ENCODE measurements around the gene SLC14A1.

Gene SLC14A1

DNA sequence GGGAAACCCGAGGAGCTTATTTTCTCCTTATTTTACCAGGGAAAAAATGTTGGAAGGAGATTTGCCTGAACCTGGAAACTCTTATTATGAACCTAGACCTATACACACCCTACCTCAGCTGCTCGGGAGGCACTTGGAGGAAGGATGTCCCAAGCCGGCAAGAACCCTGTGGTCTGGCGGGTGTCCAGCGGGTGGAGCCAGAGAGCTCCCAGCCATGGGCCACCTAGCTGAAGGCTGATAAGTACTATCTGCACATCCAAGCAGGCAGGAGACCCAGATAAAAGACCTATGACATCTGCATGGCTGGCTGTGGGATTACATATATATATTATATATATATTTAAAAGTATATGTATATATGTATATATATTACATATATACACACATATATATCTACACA lies 1.1 kb upstream of the SLC14A1 start:
- DNase-seq (ENCODE audit: low read depth in 2 of 2), result peak; percentile 13 to 51

- no peak for DNase-seq (ENCODE audit: low read depth in 2 of 2)
Measured at GRCh38 chr18:45724601-45725000, 620 bp downstream of the SLC14A1 start.

DNA sequence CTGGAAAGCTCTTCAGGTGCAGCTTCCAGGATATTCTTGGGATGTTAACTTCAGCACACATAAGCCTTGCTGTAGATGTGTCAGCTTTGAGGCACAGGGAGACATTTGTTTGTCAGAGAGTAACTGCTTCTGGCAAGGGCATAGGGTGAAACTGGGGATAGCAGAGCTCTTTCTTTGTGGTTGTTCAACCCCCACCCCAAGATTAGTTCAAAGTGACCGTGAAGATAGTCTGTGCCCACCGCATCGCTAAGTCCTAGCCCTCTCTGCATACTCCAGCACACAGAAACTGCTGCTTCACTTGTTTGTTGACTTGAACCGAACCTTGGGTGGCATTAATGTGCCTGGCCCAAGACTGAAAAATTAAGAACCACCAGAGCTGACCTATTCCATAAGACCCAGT lies 1.4 kb downstream of the SLC14A1 start:
- no peak for DNase-seq (ENCODE audit: low read depth in 2 of 2)

DNA sequence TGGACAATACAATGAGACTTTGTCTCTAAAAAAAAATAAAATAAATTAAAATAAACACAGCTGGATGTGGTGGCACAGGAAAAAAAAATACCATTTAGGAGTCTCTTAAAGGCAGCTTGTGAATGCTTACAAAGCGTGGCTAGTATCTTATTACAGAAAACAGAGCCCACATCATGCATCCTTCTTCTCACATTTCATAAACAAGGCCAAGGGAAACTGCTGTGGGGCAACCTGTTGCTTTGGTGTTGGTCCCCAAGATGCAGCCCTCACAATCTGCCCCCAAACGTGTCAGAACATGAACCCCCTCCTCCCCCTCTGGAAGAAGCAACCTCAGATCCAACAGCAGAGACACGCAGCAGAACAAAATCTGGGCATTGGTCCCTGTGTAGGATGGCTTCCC lies 2.6 kb downstream of the SLC14A1 start:
- DNase-seq (ENCODE audit: low read depth in 2 of 2), result no peak

DNA sequence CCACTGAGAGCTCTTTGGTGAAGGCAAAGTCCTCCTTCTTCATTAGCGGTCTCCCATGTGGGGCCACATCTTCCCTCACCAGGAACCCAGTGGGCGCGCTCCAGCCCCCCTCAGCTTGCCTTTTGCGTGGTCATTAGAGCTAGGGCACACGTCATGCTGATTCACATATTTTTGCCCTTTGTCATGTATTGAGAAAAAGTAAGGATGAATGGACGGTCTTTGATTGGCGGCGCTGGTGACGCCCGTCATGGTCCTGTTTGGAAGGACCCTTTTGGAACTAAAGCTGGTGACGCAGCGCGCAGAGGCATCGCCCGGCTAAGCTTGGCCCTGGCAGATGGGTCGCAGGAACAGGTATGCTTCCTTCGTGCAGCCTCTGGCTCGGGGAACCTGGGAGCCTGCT lies 3.1 kb downstream of the SLC14A1 start:
- no peak for DNase-seq (ENCODE audit: low read depth in 2 of 2)

GRCh38 chr18:45728336-45729010 lies 4.5 kb downstream of the SLC14A1 start:
- no peak for DNase-seq (ENCODE audit: low read depth in 2 of 2)

- no peak for DNase-seq (ENCODE audit: low read depth in 2 of 2)
Measured at GRCh38 chr18:45730832-45731575, 7.0 kb downstream of the SLC14A1 start.

DNA sequence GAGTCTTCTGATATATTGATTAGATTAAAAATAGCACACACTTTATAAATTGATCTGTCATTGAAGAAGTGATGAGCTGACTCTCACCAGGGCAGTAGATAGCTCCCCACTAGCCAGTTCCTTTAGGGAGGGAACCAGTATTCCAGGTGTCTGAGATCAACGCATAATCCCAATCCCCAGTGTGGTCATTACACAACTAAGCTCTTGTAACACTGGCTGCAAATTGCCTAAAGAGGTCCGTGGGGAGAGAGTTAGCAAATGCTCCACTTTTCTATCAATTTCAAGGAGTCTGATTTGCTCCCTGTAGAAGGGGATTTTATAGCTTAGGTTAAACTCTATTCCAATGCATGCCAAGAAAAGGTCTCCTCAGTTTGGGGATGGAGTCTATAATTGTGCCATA lies 7.7 kb downstream of the SLC14A1 start:
- no peak for DNase-seq (ENCODE audit: low read depth in 2 of 2)

- DNase-seq (ENCODE audit: low read depth in 2 of 2), result no peak
Measured at GRCh38 chr18:45733535-45733934, 9.6 kb downstream of the SLC14A1 start.

DNA sequence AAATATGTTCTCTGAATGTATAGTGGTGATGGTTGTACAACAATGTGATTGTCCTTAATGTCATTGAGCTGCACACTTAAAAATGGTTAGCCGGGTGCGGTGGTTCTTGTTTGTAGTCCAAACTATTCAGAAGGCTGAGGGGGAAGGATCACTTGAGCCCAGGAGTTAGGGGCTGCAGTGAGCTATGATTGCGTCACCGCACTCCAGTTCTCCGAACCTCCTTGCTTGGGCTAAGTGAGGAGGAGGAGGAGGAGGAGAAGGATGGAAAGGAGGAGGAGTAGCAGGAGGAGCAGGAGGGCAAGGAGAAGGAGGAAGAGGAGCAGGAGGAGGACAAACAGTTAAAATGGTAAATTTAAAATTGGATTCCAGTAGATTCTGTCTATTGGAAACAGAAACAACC lies 10.5 kb downstream of the SLC14A1 start:
- DNase-seq (ENCODE audit: low read depth in 2 of 2), result no peak

- DNase-seq (ENCODE audit: low read depth in 2 of 2), result no peak
Measured at GRCh38 chr18:45734944-45735343, 11.0 kb downstream of the SLC14A1 start.

GRCh38 chr18:45738660-45739059 lies 14.7 kb downstream of the SLC14A1 start:
- no peak for DNase-seq (ENCODE audit: low read depth in 2 of 2)

DNA sequence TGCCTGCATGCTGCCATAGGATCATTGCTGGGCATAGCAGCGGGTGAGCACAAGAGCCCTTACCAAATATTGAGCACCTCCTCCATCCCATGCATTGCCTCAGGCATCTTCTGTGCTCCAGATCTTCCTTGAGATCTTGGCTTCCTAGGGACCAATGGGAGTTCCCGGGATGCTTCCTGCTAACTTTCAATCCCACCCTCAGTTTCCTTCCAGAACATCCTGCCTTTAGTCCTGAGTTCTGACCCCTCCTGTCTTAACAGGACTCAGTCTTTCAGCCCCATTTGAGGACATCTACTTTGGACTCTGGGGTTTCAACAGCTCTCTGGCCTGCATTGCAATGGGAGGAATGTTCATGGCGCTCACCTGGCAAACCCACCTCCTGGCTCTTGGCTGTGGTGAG lies 15.3 kb downstream of the SLC14A1 start:
- DNase-seq (ENCODE audit: low read depth in 2 of 2), result no peak

DNA sequence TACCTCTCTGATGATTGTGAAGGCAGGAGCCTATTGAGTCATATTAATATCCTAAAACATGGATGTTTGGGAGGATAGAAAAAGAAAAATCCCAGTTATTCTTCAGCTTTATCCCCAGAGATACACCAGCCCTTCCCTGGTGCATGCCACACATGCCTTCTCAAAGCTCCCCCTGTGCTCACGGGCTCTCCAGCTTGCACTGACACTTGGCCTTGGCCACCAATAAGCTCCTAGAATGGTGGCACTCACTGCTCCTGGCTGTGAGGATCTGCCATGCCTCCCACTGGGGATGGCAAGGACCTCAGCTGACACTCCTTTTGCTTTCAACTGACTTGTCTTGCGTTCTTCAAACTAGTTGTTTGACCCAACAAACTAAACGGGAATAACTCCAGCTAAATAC lies 15.9 kb downstream of the SLC14A1 start:
- DNase-seq (ENCODE audit: low read depth in 2 of 2), result no peak

DNA sequence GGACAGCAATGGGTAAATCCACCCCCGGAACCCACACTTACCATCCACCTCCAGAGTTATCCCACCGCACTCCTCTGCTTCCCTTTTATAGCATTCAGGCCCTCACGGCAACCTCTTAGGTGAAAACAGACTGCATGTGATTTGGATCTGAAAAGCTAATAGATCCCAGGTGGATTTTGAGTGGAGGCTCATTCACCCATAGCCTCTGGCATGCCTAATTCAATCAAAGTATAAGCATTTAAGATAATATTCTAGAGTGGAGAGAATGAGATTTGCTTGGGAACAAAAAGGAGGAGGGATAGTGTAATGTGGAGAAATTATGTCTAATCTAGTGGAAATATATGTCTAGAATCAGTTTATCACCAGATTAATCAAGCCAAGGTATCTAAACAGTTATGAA lies 17.1 kb downstream of the SLC14A1 start:
- DNase-seq (ENCODE audit: low read depth in 2 of 2), result no peak

- no peak for DNase-seq (ENCODE audit: low read depth in 2 of 2)
Measured at GRCh38 chr18:45745817-45746461, 22.0 kb downstream of the SLC14A1 start.

GRCh38 chr18:45748501-45748900 lies 24.5 kb downstream of the SLC14A1 start:
- DNase-seq (ENCODE audit: low read depth in 2 of 2), result no peak

DNA sequence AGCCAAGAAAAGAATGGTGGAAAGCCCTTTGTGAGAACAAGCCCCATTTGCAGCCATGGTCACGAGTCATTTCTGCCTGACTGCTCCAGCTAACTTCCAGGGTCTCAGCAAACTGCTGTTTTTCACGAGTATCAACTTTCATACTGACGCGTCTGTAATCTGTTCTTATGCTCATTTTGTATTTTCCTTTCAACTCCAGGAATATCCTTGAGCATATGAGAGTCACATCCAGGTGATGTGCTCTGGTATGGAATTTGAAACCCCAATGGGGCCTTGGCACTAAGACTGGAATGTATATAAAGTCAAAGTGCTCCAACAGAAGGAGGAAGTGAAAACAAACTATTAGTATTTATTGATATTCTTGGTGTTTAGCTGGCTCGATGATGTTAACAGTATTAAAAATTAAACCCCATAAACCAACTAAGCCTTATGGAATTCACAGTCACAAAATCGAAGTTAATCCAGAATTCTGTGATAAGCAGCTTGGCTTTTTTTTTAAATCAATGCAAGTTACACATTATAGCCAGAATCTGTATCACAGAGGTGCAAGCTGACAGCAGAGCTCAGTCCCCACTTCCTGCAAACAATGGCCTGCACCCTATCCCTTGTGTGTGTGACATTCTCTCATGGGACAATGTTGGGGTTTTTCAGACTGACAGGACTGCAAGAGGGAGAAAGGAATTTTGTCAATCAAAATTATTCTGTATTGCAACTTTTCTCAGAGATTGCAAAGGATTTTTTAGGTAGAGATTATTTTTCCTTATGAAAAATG lies 26.1 kb downstream of the SLC14A1 start:
- no peak for DNase-seq (ENCODE audit: low read depth in 2 of 2)

GRCh38 chr18:45751766-45752165 lies 27.8 kb downstream of the SLC14A1 start:
- DNase-seq (ENCODE audit: low read depth in 2 of 2), result no peak

- no peak for DNase-seq (ENCODE audit: low read depth in 2 of 2)
Measured at GRCh38 chr18:45752681-45753080, 28.7 kb downstream of the SLC14A1 start.

- DNase-seq (ENCODE audit: low read depth in 2 of 2), result no peak
Measured at GRCh38 chr18:45753286-45753685, 29.3 kb downstream of the SLC14A1 start.

DNA sequence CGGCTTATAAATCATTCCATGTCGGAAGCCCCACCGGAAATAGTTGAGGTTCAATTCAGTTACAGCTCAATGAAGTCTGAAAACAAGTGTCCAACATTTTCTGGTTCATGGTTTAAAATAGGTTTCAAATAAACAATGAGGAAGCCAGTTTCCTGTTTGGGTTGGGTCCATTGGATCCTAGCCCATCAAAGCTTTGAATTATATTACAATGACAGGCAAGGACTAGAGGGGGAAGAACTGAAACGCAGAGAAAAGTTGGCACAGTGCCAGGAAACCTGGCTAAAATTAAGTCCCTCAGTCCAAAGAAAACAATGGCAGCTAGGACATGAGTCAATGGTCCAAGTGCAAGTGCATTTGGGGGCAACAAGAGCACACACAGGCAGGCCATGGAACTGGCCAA lies 32.0 kb downstream of the SLC14A1 start:
- DNase-seq (ENCODE audit: low read depth in 2 of 2), result no peak
